H1 (cell line): ENCODE measurements around the gene SLC35F3. TPM values are rescaled to one million over a fixed set of nuclear protein-coding genes. Genes with fewer than 3 reads are reported as not detected.

ENCODE experiments used
- CTCF ChIA-PET: fragments of 300-600 bp; sonication (Branson Sonifier 250); formaldehyde crosslinking; loops from one replicate; lab custom pipeline; 2021; ENCODE audit not compliant: partially characterized antibody; lab: Charles Lee
- POLR2A ChIA-PET: fragments of 300-600 bp; sonication (Branson Sonifier 250); formaldehyde crosslinking; loops from one replicate; lab custom pipeline; 2021; ENCODE audit warnings: inconsistent platforms; ENCODE audit not compliant: partially characterized antibody; lab: Charles Lee
- DNase-seq, 2 experiments: peaks; one replicate each; pipeline versions ENCODE4 v3.0.0 to v3.0.0-alpha.2; 2010 to 2022; ENCODE audit warnings: low spot score in 2 of 2, low read depth in 1 of 2, mixed read lengths in 1 of 2
- FAIRE-seq: peaks from 2 replicates; lab custom pipeline; 2011; peaks lifted over from hg19 to GRCh38; lab: Jason Lieb, UNC
- H2AFZ ChIP-seq: 2 replicates; pipeline ENCODE4 v1.8.1; 2012; ENCODE audit warnings: low read length, inconsistent platforms
- H2AK5ac ChIP-seq: 2 replicates; pipeline ENCODE4 v1.6.1; 2013; ENCODE audit warnings: low read depth, low read length
- H2BK120ac ChIP-seq: replicated peaks from 2 replicates; pipeline ENCODE3; 2013; ENCODE audit warnings: low read depth, low read length, inconsistent platforms
- H2BK12ac ChIP-seq: 2 replicates; pipeline ENCODE4 v1.6.1; 2013; ENCODE audit warnings: low read depth, low read length
- H2BK15ac ChIP-seq: 2 replicates; pipeline ENCODE4 v1.6.1; 2013; ENCODE audit warnings: low read length
- H2BK20ac ChIP-seq: 2 replicates; pipeline ENCODE4 v1.6.1; 2013; ENCODE audit warnings: low read length
- H2BK5ac ChIP-seq: 2 replicates; pipeline ENCODE4 v1.6.1; 2013; ENCODE audit warnings: low read depth, low read length
- H3K14ac ChIP-seq: 2 replicates; pipeline ENCODE4 v1.6.1; 2013; ENCODE audit warnings: inconsistent platforms; ENCODE audit not compliant: insufficient read length
- H3K18ac ChIP-seq: 2 replicates; pipeline ENCODE4 v1.6.1; 2013; ENCODE audit warnings: low read length; ENCODE audit errors: extremely low read depth
- H3K23ac ChIP-seq: 2 replicates; pipeline ENCODE4 v1.6.1; 2013; ENCODE audit warnings: inconsistent platforms; ENCODE audit not compliant: insufficient read length
- H3K23me2 ChIP-seq: 2 replicates; pipeline ENCODE4 v1.6.1; 2013; ENCODE audit warnings: low read depth, low read length
- H3K27ac ChIP-seq: 2 replicates; pipeline ENCODE4 v1.6.1; 2011; ENCODE audit warnings: low read depth, low read length, inconsistent platforms
- H3K27me3 ChIP-seq, 4 experiments: replicated peaks in 1 of 4; 1 replicate in 1 of 4; 2 replicates in 3 of 4; pipeline versions ENCODE4 v1.6.1 to v1.8.1; 2011 to 2013; ENCODE audit warnings: low read length in 3 of 4, mild to moderate bottlenecking in 3 of 4, inconsistent platforms in 2 of 4, mixed read lengths in 2 of 4, moderate library complexity in 1 of 4; ENCODE audit not compliant: control insufficient read depth in 3 of 4, insufficient read depth in 3 of 4; ENCODE audit errors: extremely low read depth in 1 of 4
- H3K36me3 ChIP-seq, 4 experiments: 2 replicates each; pipeline versions ENCODE4 v1.6.1 to v1.8.1; 2011 to 2013; ENCODE audit warnings: mild to moderate bottlenecking in 4 of 4, low read length in 3 of 4, moderate library complexity in 2 of 4, control low read depth in 1 of 4, inconsistent platforms in 1 of 4; ENCODE audit not compliant: insufficient read depth in 4 of 4, control insufficient read depth in 2 of 4
- H3K4ac ChIP-seq: replicated peaks from 2 replicates; pipeline ENCODE3; 2013; ENCODE audit warnings: low read length, low read depth, mixed read lengths, inconsistent platforms; ENCODE audit not compliant: insufficient read length
- H3K4me1 ChIP-seq, 4 experiments: replicated peaks in 1 of 4; 1 replicate in 1 of 4; 2 replicates in 3 of 4; pipeline versions ENCODE4 v1.6.1 to v1.8.1; 2011 to 2013; ENCODE audit warnings: low read length in 3 of 4, inconsistent platforms in 2 of 4, mixed read lengths in 1 of 4; ENCODE audit not compliant: insufficient read depth in 4 of 4, control insufficient read depth in 3 of 4
- H3K4me2 ChIP-seq, 2 experiments: 2 replicates each; pipeline versions ENCODE4 v1.6.1 to v1.8.1; 2011 to 2013; ENCODE audit warnings: low read depth in 2 of 2, low read length in 2 of 2, control low read depth in 1 of 2, inconsistent platforms in 1 of 2, mild to moderate bottlenecking in 1 of 2; ENCODE audit not compliant: insufficient read depth in 1 of 2
- H3K4me3 ChIP-seq, 4 experiments: fragments of 200-600, 300-600 bp in 1 of 4; sonication (generic), shearing (Covaris generic), sonication (Bioruptor Twin) in 1 of 4; 2 replicates each; pipeline versions ENCODE4 v1.5.1 to v1.8.1; 2011 to 2016; ENCODE audit warnings: low read length in 4 of 4, low read depth in 3 of 4, control low read depth in 2 of 4, inconsistent platforms in 2 of 4, mild to moderate bottlenecking in 2 of 4, mixed read lengths in 1 of 4, moderate library complexity in 1 of 4; ENCODE audit not compliant: insufficient read depth in 2 of 4; ENCODE audit errors: extremely low read depth in 1 of 4
- H3K56ac ChIP-seq: replicated peaks from 2 replicates; pipeline ENCODE3; 2013; ENCODE audit warnings: low read depth, mild to moderate bottlenecking, mixed read lengths, low read length, inconsistent platforms; ENCODE audit not compliant: insufficient read length
- H3K79me1 ChIP-seq: 2 replicates; pipeline ENCODE4 v1.6.1; 2013; ENCODE audit warnings: low read depth, low read length, control low read depth
- H3K79me2 ChIP-seq, 2 experiments: 2 replicates each; pipeline versions ENCODE4 v1.6.1 to v1.8.1; 2012 to 2013; ENCODE audit warnings: low read length in 2 of 2, mild to moderate bottlenecking in 2 of 2, inconsistent platforms in 1 of 2; ENCODE audit not compliant: insufficient read depth in 2 of 2, control insufficient read depth in 1 of 2
- H3K9ac ChIP-seq, 4 experiments: replicated peaks in 1 of 4; 1 replicate in 1 of 4; 2 replicates in 3 of 4; pipeline versions ENCODE4 v1.6.1 to v1.8.1; 2011 to 2013; ENCODE audit warnings: low read depth in 3 of 4, low read length in 3 of 4, control low read depth in 2 of 4, mild to moderate bottlenecking in 2 of 4, moderate library complexity in 2 of 4, inconsistent platforms in 1 of 4; ENCODE audit errors: extremely low read depth in 1 of 4
- H3K9me3 ChIP-seq, 2 experiments: 2 replicates each; pipeline versions ENCODE4 v1.6.1 to v1.8.1; 2012 to 2013; ENCODE audit warnings: mild to moderate bottlenecking in 2 of 2, moderate library complexity in 2 of 2, control low read depth in 1 of 2, inconsistent platforms in 1 of 2, low read depth in 1 of 2, low read length in 1 of 2, mixed read lengths in 1 of 2; ENCODE audit not compliant: insufficient read depth in 2 of 2
- H4K20me1 ChIP-seq, 2 experiments: replicated peaks in 1 of 2; 2 replicates each; pipeline versions ENCODE3 to v1.8.1; 2011 to 2013; ENCODE audit warnings: inconsistent platforms in 2 of 2, low read length in 2 of 2, mild to moderate bottlenecking in 1 of 2; ENCODE audit not compliant: insufficient read depth in 2 of 2, control insufficient read depth in 1 of 2
- H4K5ac ChIP-seq: 2 replicates; pipeline ENCODE4 v1.6.1; 2013; ENCODE audit warnings: low read length, low read depth, mixed read lengths, inconsistent platforms; ENCODE audit not compliant: insufficient read length
- H4K8ac ChIP-seq: 2 replicates; pipeline ENCODE4 v1.8.0; 2013; ENCODE audit warnings: mild to moderate bottlenecking, moderate library complexity, low read length, inconsistent platforms; ENCODE audit not compliant: insufficient read depth; ENCODE audit errors: extremely low read depth
- H4K91ac ChIP-seq: replicated peaks from 2 replicates; pipeline ENCODE3; 2013; ENCODE audit warnings: low read length, mixed read lengths, inconsistent platforms; ENCODE audit not compliant: insufficient read length
- E2F6 ChIP-seq: IDR thresholded peaks from 2 replicates; pipeline ENCODE4 v1.6.1; 2012; ENCODE audit warnings: inconsistent platforms
- HDAC6 ChIP-seq: IDR thresholded peaks from one replicate; pipeline ENCODE4 v1.7.1; 2012; ENCODE audit warnings: low read depth, mild to moderate bottlenecking, inconsistent platforms, low read length, moderate library complexity
- KDM4A ChIP-seq: IDR thresholded peaks from one replicate; pipeline ENCODE4 v1.7.1; 2012; ENCODE audit warnings: low read depth, mild to moderate bottlenecking, moderate library complexity, low read length, inconsistent platforms; ENCODE audit not compliant: severe bottlenecking
- MAX ChIP-seq: IDR thresholded peaks from 2 replicates; pipeline ENCODE4 v1.6.1; 2012; ENCODE audit warnings: inconsistent platforms
- PHF8 ChIP-seq: fragments of 200-600 bp; sonication (generic); conservative IDR thresholded peaks from 2 replicates; pipeline ENCODE4 v1.7.1; 2012; ENCODE audit warnings: low read depth, mild to moderate bottlenecking, inconsistent platforms, low read length, moderate library complexity
- RFX5 ChIP-seq: IDR thresholded peaks from 2 replicates; pipeline ENCODE4 v1.6.1; 2011; ENCODE audit warnings: low read depth, low read length, improper control_type of control experiment, borderline replicate concordance
- RNF2 ChIP-seq: fragments of 200-900, 300-1000 bp; sonication (generic); IDR thresholded peaks from 2 replicates; pipeline ENCODE4 v1.7.1; 2016; ENCODE audit warnings: borderline replicate concordance, low read depth, mild to moderate bottlenecking, antibody characterized with exemption, low read length; ENCODE audit not compliant: poor library complexity, severe bottlenecking; ENCODE audit errors: missing control alignments
- SP1 ChIP-seq: IDR thresholded peaks from 2 replicates; pipeline ENCODE4 v1.6.1; 2011; ENCODE audit warnings: low read depth, low read length
- SP4 ChIP-seq: IDR thresholded peaks from 2 replicates; pipeline ENCODE4 v1.6.1; 2012; ENCODE audit warnings: low read length, inconsistent platforms
- TEAD4 ChIP-seq: IDR thresholded peaks from 2 replicates; pipeline ENCODE4 v1.6.1; 2012; ENCODE audit warnings: low read depth, low read length, inconsistent platforms, mixed read lengths
- WGBS, 2 experiments: shearing (Covaris generic) in 1 of 2; methylation state at CpG; one replicate each; pipeline versions ENCODE4 v1.1.6 to v1.1.7; 2013 to 2015; ENCODE audit warnings: low lambda C conversion rate in 2 of 2, mixed read lengths in 2 of 2, inconsistent platforms in 1 of 2, low coverage in 1 of 2, missing lambda C conversion rate in 1 of 2; ENCODE audit not compliant: insufficient replicate concordance in 2 of 2, insufficient coverage in 1 of 2, insufficient read length in 1 of 2; ENCODE audit errors: extremely low coverage in 1 of 2, missing lambda C conversion rate in 1 of 2; 5-methylcytosine and 5-hydroxymethylcytosine counted together
- polyA plus RNA-seq, 7 experiments: library from polyadenylated mRNA; depleted of rRNA in 3 of 7; stranded (reverse) in 5 of 7; unstranded in 2 of 7; fragments of >200 nt in 5 of 7; fragments of 200-250 nt in 2 of 7; gene quantifications; 1 replicate in 5 of 7; 2 replicates in 1 of 7; 4 replicates in 1 of 7; pipeline versions ENCODE4 v1.2.1 to v1.2.3, GENCODE V29; 2011 to 2013; ENCODE audit warnings: missing spikeins in 2 of 7, mixed read lengths in 2 of 7
- total RNA-seq: library from RNA; stranded (reverse); fragmentation: NEBNext Ultra II Directional; extraction: Animal tissue kit (Norgen Biotek cat#: 25700); gene quantifications from 2 replicates; pipeline ENCODE4 v1.2.1, GENCODE V29; 2021

The SLC35F3 gene
- total and polyA plus RNA-seq, 2 of the 8 experiments (the other 6 are each of a cell fraction or from before 2014, with no cell fraction given), result 0.78 to 1.2 TPM

- no peak overlapping the region for H3K4ac ChIP-seq
- FAIRE-seq, result no peak
- H3K23me2 ChIP-seq, result no peaks in the 10 kb centered on the region; the same call in 1 of the 2 replicates
- H3K79me2 ChIP-seq, result no peaks in the 10 kb centered on the region
- H3K9ac ChIP-seq, result no peak overlapping the region
- H3K36me3 ChIP-seq, result no peaks in the 10 kb centered on the region
- H4K91ac ChIP-seq, result no peak overlapping the region
- no peak overlapping the region for H3K4me3 ChIP-seq
- WGBS, 2 experiments, result 77% methylated on average over 1 of the region's 1 CpG; no CpG with 5 or more reads in 1 of the 2 experiments
- H2AFZ ChIP-seq, result no peak overlapping the region
- no peak overlapping the region for H2BK120ac ChIP-seq
- H2BK15ac ChIP-seq, result no peak overlapping the region
- H3K56ac ChIP-seq, result no peak overlapping the region
- no peak overlapping the region for H3K23ac ChIP-seq
- no peak overlapping the region for H3K4me2 ChIP-seq
- no peak overlapping the region for H4K5ac ChIP-seq
- H3K4me1 ChIP-seq, result peaks cover 0 to 5% (median 2%) of the 10 kb centered on the region in 4 experiments; a peak in 4 of 7 replicates
- H2BK20ac ChIP-seq, result no peak overlapping the region
- H2AK5ac ChIP-seq, result no peak overlapping the region
- H3K27me3 ChIP-seq, result no peaks in the 10 kb centered on the region
- no peak overlapping the region for H2BK12ac ChIP-seq
- no peak for DNase-seq
- H4K8ac ChIP-seq, result no peak overlapping the region
- no peaks in the 10 kb centered on the region for H3K9me3 ChIP-seq
- no peak overlapping the region for H3K18ac ChIP-seq
- H2BK5ac ChIP-seq, result no peak overlapping the region
- H3K27ac ChIP-seq, result no peak overlapping the region
- H4K20me1 ChIP-seq, result no peaks in the 10 kb centered on the region
- no peak overlapping the region for H3K14ac ChIP-seq
- CTCF ChIA-PET, result interaction anchor here (0.7 to 11.3 kb wide), 58 partner anchors 8 to 1006 kb away, joined by 3 to 170 read pairs (median 6); no protein-coding TSS in a partner anchor
- POLR2A ChIA-PET, result interaction anchor here (1.5 kb wide), 1 partner anchor 97 kb away, joined by 5 read pairs; no protein-coding TSS in a partner anchor
- no peaks in the 10 kb centered on the region for H3K79me1 ChIP-seq
- no peak for TF ChIP-seq SP1
- no peak for TF ChIP-seq E2F6
- TF ChIP-seq PHF8, result no peak
- no peak for TF ChIP-seq TEAD4
- no peak for TF ChIP-seq RFX5
- TF ChIP-seq KDM4A, result no peak
- TF ChIP-seq MAX, result no peak
- TF ChIP-seq RNF2, result no peak
- TF ChIP-seq HDAC6, result no peak
- no peak for TF ChIP-seq SP4
Measured at GRCh38 chr1:234310460-234310817, 406.0 kb downstream of the SLC35F3 start.
